ENCODE measurements around the gene ADAM10. TPM values are rescaled to one million over a fixed set of nuclear protein-coding genes. Genes with fewer than 3 reads are reported as not detected.

Gene ADAM10
- total RNA-seq, 1 experiment from 2014 or later: 133 TPM

GRCh38 chr15:58608711-58609110, 140.8 kb downstream of the ADAM10 start:
- TF ChIP-seq, protein P1, sequence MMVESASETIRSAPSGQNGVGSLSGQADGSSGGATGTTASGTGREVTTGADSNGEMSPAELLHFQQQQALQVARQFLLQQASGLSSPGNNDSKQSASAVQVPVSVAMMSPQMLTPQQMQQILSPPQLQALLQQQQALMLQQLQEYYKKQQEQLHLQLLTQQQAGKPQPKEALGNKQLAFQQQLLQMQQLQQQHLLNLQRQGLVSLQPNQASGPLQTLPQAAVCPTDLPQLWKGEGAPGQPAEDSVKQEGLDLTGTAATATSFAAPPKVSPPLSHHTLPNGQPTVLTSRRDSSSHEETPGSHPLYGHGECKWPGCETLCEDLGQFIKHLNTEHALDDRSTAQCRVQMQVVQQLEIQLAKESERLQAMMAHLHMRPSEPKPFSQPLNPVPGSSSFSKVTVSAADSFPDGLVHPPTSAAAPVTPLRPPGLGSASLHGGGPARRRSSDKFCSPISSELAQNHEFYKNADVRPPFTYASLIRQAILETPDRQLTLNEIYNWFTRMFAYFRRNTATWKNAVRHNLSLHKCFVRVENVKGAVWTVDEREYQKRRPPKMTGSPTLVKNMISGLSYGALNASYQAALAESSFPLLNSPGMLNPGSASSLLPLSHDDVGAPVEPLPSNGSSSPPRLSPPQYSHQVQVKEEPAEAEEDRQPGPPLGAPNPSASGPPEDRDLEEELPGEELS (CRISPR knock-in tag; IDR thresholded peaks at IDR 0.05): no peak
- no peak for TF ChIP-seq GABPB1 (CRISPR knock-in tag; IDR thresholded peaks at IDR 0.05)
- TF ChIP-seq, protein P2, sequence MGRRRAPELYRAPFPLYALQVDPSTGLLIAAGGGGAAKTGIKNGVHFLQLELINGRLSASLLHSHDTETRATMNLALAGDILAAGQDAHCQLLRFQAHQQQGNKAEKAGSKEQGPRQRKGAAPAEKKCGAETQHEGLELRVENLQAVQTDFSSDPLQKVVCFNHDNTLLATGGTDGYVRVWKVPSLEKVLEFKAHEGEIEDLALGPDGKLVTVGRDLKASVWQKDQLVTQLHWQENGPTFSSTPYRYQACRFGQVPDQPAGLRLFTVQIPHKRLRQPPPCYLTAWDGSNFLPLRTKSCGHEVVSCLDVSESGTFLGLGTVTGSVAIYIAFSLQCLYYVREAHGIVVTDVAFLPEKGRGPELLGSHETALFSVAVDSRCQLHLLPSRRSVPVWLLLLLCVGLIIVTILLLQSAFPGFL (CRISPR knock-in tag; IDR thresholded peaks at IDR 0.05; ENCODE audit: borderline replicate concordance): no peak
- TF ChIP-seq GRHL2 (CRISPR knock-in tag; IDR thresholded peaks at IDR 0.05; ENCODE audit: insufficient replicate concordance, severe bottlenecking): no peak
- TF ChIP-seq IRF2 (CRISPR knock-in tag; IDR thresholded peaks at IDR 0.05; ENCODE audit: borderline replicate concordance, low read depth): no peak
- no peak for TF ChIP-seq ZNF396 (CRISPR knock-in tag; IDR thresholded peaks at IDR 0.05; ENCODE audit: borderline replicate concordance)
- TF ChIP-seq TP53 (CRISPR knock-in tag; IDR thresholded peaks at IDR 0.05): no peak
- TF ChIP-seq PRDM15 (CRISPR knock-in tag; IDR thresholded peaks at IDR 0.05): no peak
- no peaks in the 10 kb centered on the region for H3K9me3 Mint-ChIP-seq
- peaks cover 15% of the 10 kb centered on the region for H3K4me1 Mint-ChIP-seq

GRCh38 chr15:58608129-58608590, 141.3 kb downstream of the ADAM10 start:
- Mint-ChIP-seq H3K4me1 (peaks cover 15% of the 10 kb centered on the region), H3K27me3 (ENCODE audit: low read depth) (no peaks in the 10 kb centered on the region), H3K9me3 (no peaks in the 10 kb centered on the region), H3K36me3 (peaks cover 15% of the 10 kb centered on the region), H3K27ac (no peak overlapping the region), H3K4me3 (no peak overlapping the region)
- ChIA-PET POLR2A (no interaction called here), CTCF (no interaction called here)
- ATAC-seq (no peak), DNase-seq (ENCODE audit: low spot score) (no peak)
- TF ChIP-seq GTF2I (CRISPR knock-in tag; conservative IDR thresholded peaks at IDR 0.05) (no peak), TEAD4 (CRISPR knock-in tag; IDR thresholded peaks at IDR 0.05) (no peak), KAT7 (CRISPR knock-in tag; IDR thresholded peaks at IDR 0.05; ENCODE audit: borderline replicate concordance) (no peak), ZNF532 (CRISPR knock-in tag; IDR thresholded peaks at IDR 0.05; ENCODE audit: borderline replicate concordance) (no peak), PRDM15 (CRISPR knock-in tag; IDR thresholded peaks at IDR 0.05) (no peak), OVOL2 (CRISPR knock-in tag; IDR thresholded peaks at IDR 0.05; ENCODE audit: borderline replicate concordance) (no peak)
- TF ChIP-seq, protein P3, sequence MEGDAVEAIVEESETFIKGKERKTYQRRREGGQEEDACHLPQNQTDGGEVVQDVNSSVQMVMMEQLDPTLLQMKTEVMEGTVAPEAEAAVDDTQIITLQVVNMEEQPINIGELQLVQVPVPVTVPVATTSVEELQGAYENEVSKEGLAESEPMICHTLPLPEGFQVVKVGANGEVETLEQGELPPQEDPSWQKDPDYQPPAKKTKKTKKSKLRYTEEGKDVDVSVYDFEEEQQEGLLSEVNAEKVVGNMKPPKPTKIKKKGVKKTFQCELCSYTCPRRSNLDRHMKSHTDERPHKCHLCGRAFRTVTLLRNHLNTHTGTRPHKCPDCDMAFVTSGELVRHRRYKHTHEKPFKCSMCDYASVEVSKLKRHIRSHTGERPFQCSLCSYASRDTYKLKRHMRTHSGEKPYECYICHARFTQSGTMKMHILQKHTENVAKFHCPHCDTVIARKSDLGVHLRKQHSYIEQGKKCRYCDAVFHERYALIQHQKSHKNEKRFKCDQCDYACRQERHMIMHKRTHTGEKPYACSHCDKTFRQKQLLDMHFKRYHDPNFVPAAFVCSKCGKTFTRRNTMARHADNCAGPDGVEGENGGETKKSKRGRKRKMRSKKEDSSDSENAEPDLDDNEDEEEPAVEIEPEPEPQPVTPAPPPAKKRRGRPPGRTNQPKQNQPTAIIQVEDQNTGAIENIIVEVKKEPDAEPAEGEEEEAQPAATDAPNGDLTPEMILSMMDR (IDR thresholded peaks at IDR 0.05): no peak
- TF ChIP-seq, protein P4, sequence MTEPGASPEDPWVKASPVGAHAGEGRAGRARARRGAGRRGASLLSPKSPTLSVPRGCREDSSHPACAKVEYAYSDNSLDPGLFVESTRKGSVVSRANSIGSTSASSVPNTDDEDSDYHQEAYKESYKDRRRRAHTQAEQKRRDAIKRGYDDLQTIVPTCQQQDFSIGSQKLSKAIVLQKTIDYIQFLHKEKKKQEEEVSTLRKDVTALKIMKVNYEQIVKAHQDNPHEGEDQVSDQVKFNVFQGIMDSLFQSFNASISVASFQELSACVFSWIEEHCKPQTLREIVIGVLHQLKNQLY (CRISPR knock-in tag; IDR thresholded peaks at IDR 0.05): no peak

More at GRCh38 chr15:58608711-58609110, 140.8 kb downstream of the ADAM10 start:
- Mint-ChIP-seq H3K4me3 (no peak overlapping the region), H3K36me3 (peaks cover 17% of the 10 kb centered on the region), H3K27ac (no peak overlapping the region), H3K27me3 (ENCODE audit: low read depth) (no peaks in the 10 kb centered on the region)
- no peak for ATAC-seq
- ChIA-PET POLR2A (no interaction called here), CTCF (no interaction called here)
- DNase-seq (ENCODE audit: low spot score): no peak
